Tibial nerve (tissue), 4 donors: ENCODE measurements around the gene MYL10.

Experiments
- EP300 ChIP-seq, 2 donors: sonication (generic); formaldehyde crosslinking; IDR thresholded peaks; one replicate each; pipeline ENCODE4 v1.6.1; 2017; ENCODE audit warnings: antibody characterized with exemption in 2 of 2, mild to moderate bottlenecking in 1 of 2
- POLR2A ChIP-seq, 2 donors: fragments of 450-650 bp; IDR thresholded peaks; one replicate each; pipeline ENCODE4 v1.6.1; 2017; ENCODE audit warnings: antibody characterized with exemption in 2 of 2, mild to moderate bottlenecking in 2 of 2, moderate library complexity in 2 of 2
- TF ChIP-seq, protein P1 (sequence below), 5 experiments: fragments of 200-600 bp in 3 of 5; fragments of 450-650 bp in 2 of 5; sonication (generic) in 3 of 5; IDR thresholded peaks; one replicate each; pipeline ENCODE4 v1.5.1; 2016 to 2019; ENCODE audit warnings: antibody characterized with exemption in 5 of 5, mild to moderate bottlenecking in 3 of 5, moderate library complexity in 2 of 5

DNA sequence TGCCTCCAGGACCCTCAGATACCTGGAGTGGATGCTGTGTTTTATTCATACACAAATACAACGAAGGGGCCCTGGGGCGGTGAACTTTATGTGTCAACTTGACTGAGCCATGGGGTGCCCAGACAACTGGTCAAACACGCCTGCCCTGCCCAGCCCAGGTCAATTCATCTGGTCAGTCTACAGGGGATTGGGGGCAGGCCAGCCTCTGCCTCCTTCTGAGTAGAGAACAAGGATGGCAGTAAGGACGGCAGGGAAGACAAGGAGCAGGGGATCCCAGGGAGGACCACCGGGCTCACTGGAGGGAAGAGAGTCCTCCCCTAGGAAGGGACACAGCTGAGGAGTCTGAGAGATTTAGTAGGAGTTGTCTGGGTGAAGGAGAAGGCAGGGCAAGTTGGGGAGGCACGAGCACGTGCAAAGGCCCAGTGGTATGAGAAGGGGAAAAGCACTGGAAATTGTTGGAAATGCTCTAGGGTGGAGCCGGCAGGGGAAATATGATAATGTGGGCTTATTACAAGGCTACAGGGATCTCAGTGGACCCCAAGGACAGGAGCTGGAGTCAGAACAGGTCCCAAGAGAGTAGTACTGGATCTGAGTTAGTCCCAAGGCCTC is 63.4 kb downstream of the MYL10 start:
- TF ChIP-seq, protein P1, sequence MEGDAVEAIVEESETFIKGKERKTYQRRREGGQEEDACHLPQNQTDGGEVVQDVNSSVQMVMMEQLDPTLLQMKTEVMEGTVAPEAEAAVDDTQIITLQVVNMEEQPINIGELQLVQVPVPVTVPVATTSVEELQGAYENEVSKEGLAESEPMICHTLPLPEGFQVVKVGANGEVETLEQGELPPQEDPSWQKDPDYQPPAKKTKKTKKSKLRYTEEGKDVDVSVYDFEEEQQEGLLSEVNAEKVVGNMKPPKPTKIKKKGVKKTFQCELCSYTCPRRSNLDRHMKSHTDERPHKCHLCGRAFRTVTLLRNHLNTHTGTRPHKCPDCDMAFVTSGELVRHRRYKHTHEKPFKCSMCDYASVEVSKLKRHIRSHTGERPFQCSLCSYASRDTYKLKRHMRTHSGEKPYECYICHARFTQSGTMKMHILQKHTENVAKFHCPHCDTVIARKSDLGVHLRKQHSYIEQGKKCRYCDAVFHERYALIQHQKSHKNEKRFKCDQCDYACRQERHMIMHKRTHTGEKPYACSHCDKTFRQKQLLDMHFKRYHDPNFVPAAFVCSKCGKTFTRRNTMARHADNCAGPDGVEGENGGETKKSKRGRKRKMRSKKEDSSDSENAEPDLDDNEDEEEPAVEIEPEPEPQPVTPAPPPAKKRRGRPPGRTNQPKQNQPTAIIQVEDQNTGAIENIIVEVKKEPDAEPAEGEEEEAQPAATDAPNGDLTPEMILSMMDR (IDR thresholded peaks at IDR 0.05): no peak
- TF ChIP-seq EP300 (IDR thresholded peaks at IDR 0.05) (no peak), POLR2A (IDR thresholded peaks at IDR 0.05) (no peak)
